Skeletal muscle tissue (tissue), 4 donors: Measurements from ENCODE around the gene GRIA1. TPM values are rescaled to one million over a fixed set of nuclear protein-coding genes. Genes with fewer than 3 reads are reported as not detected.

Experiments
- H3K27ac ChIP-seq: one replicate; pipeline ENCODE4 v1.7.0; 2013; ENCODE audit warnings: mild to moderate bottlenecking, low read depth, low read length, inconsistent platforms
- H3K27me3 ChIP-seq, 3 donors: one replicate each; pipeline ENCODE4 v1.7.0; 2013; ENCODE audit warnings: low read length in 3 of 3; ENCODE audit not compliant: control insufficient read depth in 3 of 3, insufficient read depth in 3 of 3
- H3K36me3 ChIP-seq, 3 donors: one replicate each; pipeline ENCODE4 v1.7.0; 2013; ENCODE audit warnings: low read length in 3 of 3; ENCODE audit not compliant: control insufficient read depth in 3 of 3, insufficient read depth in 3 of 3
- H3K4me1 ChIP-seq, 3 donors: one replicate each; pipeline ENCODE4 v1.7.0; 2013; ENCODE audit warnings: low read length in 3 of 3, mild to moderate bottlenecking in 3 of 3; ENCODE audit not compliant: control insufficient read depth in 3 of 3, insufficient read depth in 3 of 3
- H3K4me3 ChIP-seq, 3 donors: one replicate each; pipeline ENCODE4 v1.7.0; 2013; ENCODE audit warnings: low read length in 3 of 3
- H3K9ac ChIP-seq, 3 donors: one replicate each; pipeline ENCODE4 v1.7.0; 2013; ENCODE audit warnings: low read length in 3 of 3, mild to moderate bottlenecking in 3 of 3, moderate library complexity in 2 of 3, low read depth in 1 of 3
- H3K9me3 ChIP-seq, 3 donors: one replicate each; pipeline ENCODE4 v1.7.0; 2013; ENCODE audit warnings: low read length in 3 of 3; ENCODE audit not compliant: control insufficient read depth in 3 of 3
- total RNA-seq: library from RNA; depleted of rRNA; stranded (reverse); fragments of >200 nt; gene quantifications from one replicate; pipeline ENCODE4 v1.2.3, GENCODE V29; 2014
- donor health status: Osteomylitis.

GRIA1 gene
- total RNA-seq, 1 donor from 2014 or later: 1.0 TPM

DNA sequence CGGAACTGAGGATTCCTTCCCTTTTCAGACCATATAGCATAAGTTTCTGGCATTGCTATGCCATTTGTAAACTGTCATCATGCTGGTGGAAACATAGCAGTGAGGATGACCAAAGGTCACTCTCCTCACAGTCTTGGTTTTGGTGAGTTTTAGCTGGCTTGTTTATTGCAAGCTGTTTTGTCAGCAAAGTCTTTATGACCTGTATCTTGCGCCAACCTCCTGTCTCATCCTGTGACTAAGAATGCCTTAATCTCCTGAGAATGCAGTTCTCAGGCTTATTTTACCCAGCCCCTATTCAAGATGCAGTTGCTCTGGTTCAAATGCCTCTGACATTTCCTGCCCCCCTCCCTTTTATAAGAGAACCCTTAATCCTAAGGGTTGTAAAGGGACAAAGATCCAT, 26.7 kb upstream of the GRIA1 start:
- Histone ChIP-seq H3K9me3 (no peaks in the 10 kb centered on the region), H3K9ac (no peak overlapping the region), H3K4me3 (no peak overlapping the region), H3K4me1 (no peaks in the 10 kb centered on the region), H3K36me3 (no peaks in the 10 kb centered on the region), H3K27ac (no peak overlapping the region), H3K27me3 (no peaks in the 10 kb centered on the region)

DNA sequence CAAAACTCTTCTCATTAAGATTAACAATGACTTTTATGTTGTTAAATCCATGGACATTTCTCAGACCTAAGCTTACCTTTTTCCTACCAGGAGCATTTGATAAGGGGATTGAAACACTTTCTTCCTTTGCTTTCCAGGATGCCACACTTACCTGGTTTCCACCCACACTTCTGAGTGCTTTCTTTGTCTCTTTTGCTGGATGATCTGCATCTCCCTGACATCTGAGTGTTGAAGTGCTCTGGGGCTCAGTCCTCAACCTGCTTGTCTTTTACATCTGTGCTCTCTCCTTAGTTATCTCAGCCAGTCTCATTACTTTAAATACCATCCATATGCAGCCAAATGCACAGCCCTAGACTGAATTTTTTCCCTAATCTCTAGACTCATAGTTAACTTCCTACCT, 22.9 kb upstream of the GRIA1 start:
- no peak overlapping the region for H3K9ac ChIP-seq
- no peaks in the 10 kb centered on the region for H3K9me3 ChIP-seq
- H3K4me1 ChIP-seq: no peaks in the 10 kb centered on the region
- H3K4me3 ChIP-seq: no peak overlapping the region
- no peaks in the 10 kb centered on the region for H3K36me3 ChIP-seq
- no peak overlapping the region for H3K27ac ChIP-seq
- H3K27me3 ChIP-seq: no peaks in the 10 kb centered on the region

DNA sequence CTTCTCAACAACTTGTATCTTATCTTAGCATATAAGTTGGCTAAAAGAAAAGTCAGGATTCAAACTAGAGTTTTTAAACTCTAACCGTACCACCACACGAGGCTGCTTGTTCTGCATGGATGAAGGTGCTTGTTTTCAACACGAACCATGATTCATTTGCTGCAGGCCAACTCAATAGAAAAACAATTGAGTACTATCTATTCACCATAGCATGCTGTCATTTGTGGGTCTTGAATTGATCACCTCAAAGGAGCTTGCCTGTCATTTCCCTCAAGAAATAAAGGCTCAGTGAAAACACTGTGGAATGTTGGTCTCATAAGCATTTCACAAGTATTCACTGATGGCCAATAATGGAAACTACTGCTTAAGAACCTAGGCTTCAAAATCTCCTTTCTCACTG, 21.0 kb upstream of the GRIA1 start:
- Histone ChIP-seq H3K36me3 (no peaks in the 10 kb centered on the region), H3K9ac (no peak overlapping the region), H3K27me3 (no peaks in the 10 kb centered on the region), H3K4me3 (no peak overlapping the region), H3K27ac (no peak overlapping the region), H3K4me1 (no peaks in the 10 kb centered on the region), H3K9me3 (no peaks in the 10 kb centered on the region)

DNA sequence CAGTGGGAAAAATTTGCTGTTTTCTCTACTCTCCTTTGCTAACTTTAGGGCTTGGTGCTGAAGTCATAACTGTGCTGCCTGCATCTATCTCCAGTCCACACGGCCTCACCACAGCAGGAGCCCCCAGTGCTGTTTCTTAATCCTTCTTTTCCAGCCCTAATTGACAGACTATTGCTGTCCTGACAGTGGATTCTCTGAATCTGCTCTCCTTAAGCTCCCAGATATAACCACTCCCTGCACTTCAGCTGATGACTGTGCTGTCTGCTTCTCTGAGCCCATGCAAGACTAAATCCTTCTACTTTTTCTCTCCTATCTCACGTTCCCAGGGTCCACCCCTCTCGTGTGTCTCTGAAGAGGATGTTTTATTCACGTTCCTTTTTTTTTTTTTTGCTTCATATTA, 19.7 kb upstream of the GRIA1 start:
- no peaks in the 10 kb centered on the region for H3K9me3 ChIP-seq
- no peak overlapping the region for H3K4me3 ChIP-seq
- H3K27ac ChIP-seq: no peak overlapping the region
- H3K4me1 ChIP-seq: no peaks in the 10 kb centered on the region
- no peaks in the 10 kb centered on the region for H3K27me3 ChIP-seq
- H3K36me3 ChIP-seq: no peaks in the 10 kb centered on the region
- H3K9ac ChIP-seq: no peak overlapping the region

DNA sequence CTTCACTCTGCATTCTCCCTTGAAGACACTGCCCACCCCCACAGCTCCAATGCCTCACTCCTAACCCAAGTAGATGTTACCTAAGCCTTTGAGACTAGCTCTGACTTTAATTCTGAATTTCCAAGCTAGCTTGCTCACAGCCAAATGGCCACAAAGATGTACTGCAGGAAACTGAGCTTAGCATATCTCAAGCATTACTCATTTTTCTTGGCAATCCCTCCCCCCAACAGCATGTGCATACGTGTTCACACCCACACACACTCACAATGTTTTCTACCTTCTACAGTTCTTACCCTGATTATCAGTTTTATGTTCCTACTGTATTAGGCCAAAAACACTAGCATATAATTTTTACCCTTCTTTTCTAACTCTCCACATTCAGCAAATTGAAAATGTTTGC, 13.7 kb upstream of the GRIA1 start:
- no peaks in the 10 kb centered on the region for H3K27me3 ChIP-seq
- no peaks in the 10 kb centered on the region for H3K4me1 ChIP-seq
- no peak overlapping the region for H3K27ac ChIP-seq
- no peak overlapping the region for H3K9ac ChIP-seq
- no peak overlapping the region for H3K4me3 ChIP-seq
- H3K36me3 ChIP-seq: no peaks in the 10 kb centered on the region
- no peaks in the 10 kb centered on the region for H3K9me3 ChIP-seq

DNA sequence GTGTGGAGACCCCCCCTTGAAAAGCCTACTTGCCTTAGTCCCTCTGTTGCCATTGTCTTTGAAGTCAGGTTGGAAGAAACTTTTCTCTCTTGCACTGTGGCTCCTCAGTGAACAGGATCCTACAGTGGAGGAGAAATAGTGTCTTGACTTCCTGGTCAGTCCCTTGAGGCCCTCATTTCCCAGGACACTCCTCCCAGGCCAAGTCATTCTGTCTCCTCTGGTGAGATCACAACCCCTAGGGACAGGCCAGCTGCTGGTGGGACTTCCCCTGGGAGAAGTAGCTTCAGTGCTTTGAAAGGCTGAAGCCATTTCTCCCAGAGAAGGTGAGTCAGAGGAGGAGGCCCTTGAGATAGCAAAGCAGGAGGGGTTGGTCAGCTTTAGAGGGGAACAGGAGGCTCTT, 10.1 kb upstream of the GRIA1 start:
- Histone ChIP-seq H3K9me3 (no peaks in the 10 kb centered on the region), H3K36me3 (no peaks in the 10 kb centered on the region), H3K27me3 (peaks cover 0 to 4% (median 0%) of the 10 kb centered on the region in 3 donors), H3K4me3 (no peak overlapping the region), H3K27ac (no peak overlapping the region), H3K9ac (no peak overlapping the region), H3K4me1 (no peaks in the 10 kb centered on the region)

DNA sequence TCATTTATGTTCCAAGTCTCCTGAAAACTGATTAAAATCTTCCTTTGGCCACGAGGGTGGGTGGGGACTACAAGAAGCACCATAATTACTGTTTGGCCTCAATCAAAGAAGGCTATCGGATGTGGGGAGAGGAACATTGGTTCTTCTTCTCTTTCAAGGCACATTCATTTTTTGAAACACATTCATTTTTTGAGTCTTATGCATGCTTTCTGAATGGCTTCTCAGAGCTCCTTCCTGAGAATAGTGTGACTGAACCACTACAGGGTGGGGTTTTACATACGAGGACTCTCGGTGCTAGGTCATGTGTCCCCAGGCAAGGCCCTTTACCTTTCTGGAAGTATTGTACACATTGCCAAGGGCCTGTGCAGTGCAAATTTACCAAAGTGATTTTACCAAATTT, 7.0 kb upstream of the GRIA1 start:
- H3K9ac ChIP-seq: no peak overlapping the region
- H3K4me1 ChIP-seq: no peaks in the 10 kb centered on the region
- no peaks in the 10 kb centered on the region for H3K9me3 ChIP-seq
- no peaks in the 10 kb centered on the region for H3K36me3 ChIP-seq
- peaks cover 0 to 7% (median 0%) of the 10 kb centered on the region in 3 donors for H3K27me3 ChIP-seq
- H3K4me3 ChIP-seq: no peak overlapping the region
- no peak overlapping the region for H3K27ac ChIP-seq

DNA sequence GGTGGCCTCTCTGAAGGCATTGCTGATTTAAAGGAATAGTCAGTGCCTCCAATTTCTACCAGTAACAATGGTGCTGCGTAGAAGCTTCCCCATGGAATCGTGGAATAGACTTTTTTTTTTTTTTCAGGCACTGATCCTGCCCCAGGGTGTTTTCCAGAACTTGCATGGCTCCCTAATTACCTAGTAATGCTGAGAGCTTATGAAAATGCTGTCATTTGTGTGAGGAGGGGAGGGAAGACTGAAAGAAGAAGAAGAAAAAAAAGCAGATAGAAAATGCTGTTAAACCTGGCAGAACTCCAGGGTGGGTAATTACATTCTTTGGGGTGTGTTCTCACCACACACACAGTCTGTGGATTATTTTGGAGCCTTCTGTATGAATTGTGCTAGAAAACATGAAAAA, 4.8 kb upstream of the GRIA1 start:
- Histone ChIP-seq H3K4me1 (peaks cover 0 to 5% (median 1%) of the 10 kb centered on the region in 3 donors), H3K9ac (no peak overlapping the region), H3K9me3 (no peaks in the 10 kb centered on the region), H3K4me3 (no peak overlapping the region), H3K36me3 (no peaks in the 10 kb centered on the region), H3K27ac (no peak overlapping the region), H3K27me3 (peaks cover 4 to 17% (median 5%) of the 10 kb centered on the region in 3 donors)

DNA sequence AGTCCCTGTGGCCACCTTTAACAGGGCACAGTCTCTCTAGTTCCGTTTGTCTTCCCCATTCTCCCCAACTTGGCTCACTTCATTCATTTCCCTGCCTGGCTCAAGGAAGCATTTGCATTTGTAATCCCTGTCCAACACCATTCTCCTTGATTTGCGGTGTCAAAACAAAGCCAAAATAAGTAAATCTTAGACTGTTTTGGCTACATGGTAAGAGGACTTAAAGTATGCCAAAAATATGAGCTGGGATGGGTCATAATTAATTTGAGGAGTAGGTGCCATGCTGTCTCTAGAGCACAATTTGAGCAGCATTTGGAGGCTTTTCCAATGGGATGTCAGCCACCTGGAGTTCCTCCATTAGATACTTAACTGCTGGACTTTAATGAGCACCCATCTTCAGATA, 3.7 kb upstream of the GRIA1 start:
- Histone ChIP-seq H3K9me3 (no peaks in the 10 kb centered on the region), H3K36me3 (no peaks in the 10 kb centered on the region), H3K9ac (no peak overlapping the region), H3K4me1 (peaks cover 0 to 6% (median 2%) of the 10 kb centered on the region in 3 donors), H3K27ac (no peak overlapping the region), H3K27me3 (peaks cover 13 to 28% (median 14%) of the 10 kb centered on the region in 3 donors), H3K4me3 (no peak overlapping the region)

DNA sequence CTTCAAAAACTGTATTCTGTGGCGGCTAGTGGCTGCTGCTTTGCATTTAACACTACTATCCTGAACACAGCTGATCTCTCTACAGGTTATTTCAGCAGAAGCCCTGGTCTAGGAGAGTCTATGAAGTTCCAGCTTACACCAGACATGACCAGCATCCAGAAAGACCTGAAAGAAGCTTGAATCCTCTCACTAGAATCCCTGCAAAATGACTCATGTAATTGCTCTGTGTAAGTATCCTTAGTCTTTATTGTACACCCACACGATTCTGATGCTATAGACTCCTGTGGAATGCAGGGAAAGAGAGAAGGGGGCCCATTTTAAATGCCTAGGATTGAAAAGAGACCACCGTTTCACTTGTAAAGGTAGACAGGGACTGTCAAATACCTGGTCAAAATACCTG, 859 bp upstream of the GRIA1 start:
- no peaks in the 10 kb centered on the region for H3K36me3 ChIP-seq
- peaks cover 0 to 6% (median 2%) of the 10 kb centered on the region in 3 donors for H3K4me1 ChIP-seq
- H3K9me3 ChIP-seq: no peaks in the 10 kb centered on the region
- peaks cover 13 to 29% (median 14%) of the 10 kb centered on the region in 3 donors for H3K27me3 ChIP-seq
- no peak overlapping the region for H3K27ac ChIP-seq
- H3K4me3 ChIP-seq: no peak overlapping the region
- H3K9ac ChIP-seq: no peak overlapping the region
